IPS-18c (cell line): ENCODE measurements around the gene BRICD5.

Experiments used
- H3K4me3 ChIP-seq: 2 replicates; pipeline ENCODE4 v1.7.0; 2013; ENCODE audit warnings: low read depth, mild to moderate bottlenecking, low read length, moderate library complexity; ENCODE audit not compliant: insufficient read depth
- H3K9me3 ChIP-seq: one replicate; pipeline ENCODE4 v1.6.1; 2013; ENCODE audit warnings: mild to moderate bottlenecking, low read length, moderate library complexity; ENCODE audit not compliant: control insufficient read depth, insufficient read depth

BRICD5 gene

GRCh38 chr16:2238838-2239675 is 28.4 kb upstream of the BRICD5 start:
- H3K9me3 ChIP-seq = no peaks in the 10 kb centered on the region
- no peak overlapping the region for H3K4me3 ChIP-seq

GRCh38 chr16:2238150-2238837 is 27.6 kb upstream of the BRICD5 start:
- no peaks in the 10 kb centered on the region for H3K9me3 ChIP-seq
- no peak overlapping the region for H3K4me3 ChIP-seq

- Histone ChIP-seq H3K4me3 (peak overlapping the region; percentile 51), H3K9me3 (no peaks in the 10 kb centered on the region)
Observed at GRCh38 chr16:2237493-2238149, 27.0 kb upstream of the BRICD5 start.

- H3K4me3 ChIP-seq = peak overlapping the region; percentile 51
- H3K9me3 ChIP-seq = no peaks in the 10 kb centered on the region
Observed at GRCh38 chr16:2237102-2237482, 26.4 kb upstream of the BRICD5 start.

GRCh38 chr16:2236337-2237101 is 25.9 kb upstream of the BRICD5 start, which contains the start of gene DNASE1L2:
TSS of gene DNASE1L2 (plus strand) at chr16:2236444. CDS start at chr16:2236817, 373 bp downstream.
- H3K9me3 ChIP-seq = no peaks in the 10 kb centered on the region
- H3K4me3 ChIP-seq = peak within 1 kb of the TSS; percentile 51

GRCh38 chr16:2235695-2236336 is 25.2 kb upstream of the BRICD5 start:
- no peak overlapping the region; the same call in 1 of the 2 replicates for H3K4me3 ChIP-seq

GRCh38 chr16:2235234-2235651 is 24.6 kb upstream of the BRICD5 start:
- Histone ChIP-seq H3K4me3 (no peak overlapping the region), H3K9me3 (no peaks in the 10 kb centered on the region)

More at GRCh38 chr16:2235695-2236336, 25.2 kb upstream of the BRICD5 start:
- H3K9me3 ChIP-seq = no peaks in the 10 kb centered on the region

- Histone ChIP-seq H3K9me3 (no peaks in the 10 kb centered on the region), H3K4me3 (no peak overlapping the region)
Observed at GRCh38 chr16:2234813-2235170, 24.1 kb upstream of the BRICD5 start.

- H3K9me3 ChIP-seq = no peaks in the 10 kb centered on the region
- H3K4me3 ChIP-seq = no peak overlapping the region
Observed at GRCh38 chr16:2233872-2234812, 23.5 kb upstream of the BRICD5 start.

GRCh38 chr16:2233046-2233775 is 22.5 kb upstream of the BRICD5 start:
- Histone ChIP-seq H3K9me3 (no peaks in the 10 kb centered on the region), H3K4me3 (no peak overlapping the region)

GRCh38 chr16:2232094-2232990 is 21.7 kb upstream of the BRICD5 start:
- Histone ChIP-seq H3K4me3 (no peak overlapping the region), H3K9me3 (no peaks in the 10 kb centered on the region)

- no peaks in the 10 kb centered on the region for H3K9me3 ChIP-seq
- H3K4me3 ChIP-seq = no peak overlapping the region
Observed at GRCh38 chr16:2231016-2231931, 20.6 kb upstream of the BRICD5 start.

- Histone ChIP-seq H3K4me3 (no peak overlapping the region), H3K9me3 (no peaks in the 10 kb centered on the region)
Observed at GRCh38 chr16:2230376-2230775, 19.7 kb upstream of the BRICD5 start.
